K562 (cell line): ENCODE data around the gene ZFYVE1. TPM values are rescaled to one million over a fixed set of nuclear protein-coding genes. Genes with fewer than 3 reads are reported as not detected.
A peak's percentile ranks its signal among the peaks of the same experiment; 100 is the strongest.

Experiments used
- ATAC-seq: fragments of 200-7000 bp; cut with Tn5 transposase; 3 replicates; pipeline ENCODE4 v1.9.1; 2020; ENCODE audit warnings: moderate library complexity
- BruUV-seq: library from RNA; stranded (reverse); fragments of 400-500 nt; replicated peaks from 2 replicates; lab custom pipeline; 2021; lab: Mats Ljungman, UMichigan
- CTCF ChIA-PET: fragments of 300-600 bp; formaldehyde crosslinking; extraction: SDS; loops from one replicate; lab custom pipeline; 2021; ENCODE audit warnings: low intra/inter-chr PET ratio; lab: Yijun Ruan, JAX
- POLR2A ChIA-PET: fragments of 300-600, 350-650 bp; sonication (Branson Sonifier 250); formaldehyde crosslinking; extraction: SDS; loops from one replicate; lab custom pipeline; 2021; ENCODE audit warnings: antibody characterized with exemption, inconsistent platforms; lab: Yijun Ruan, JAX
- DNase-seq, 4 experiments: peaks; one replicate each; pipeline versions ENCODE4 v3.0.0 to v3.0.0-alpha.2; 2011 to 2018; ENCODE audit warnings: low spot score in 3 of 4, mixed read lengths in 3 of 4; ENCODE audit errors: extremely low read depth in 1 of 4
- FAIRE-seq: peaks from 2 replicates; lab custom pipeline; 2011; peaks lifted over from hg19 to GRCh38; lab: Jason Lieb, UNC
- H2AFZ ChIP-seq: 2 replicates; pipeline ENCODE4 v1.6.0; 2011; ENCODE audit warnings: low read depth, low read length, control low read depth, inconsistent platforms
- H3K27ac ChIP-seq: fragments of 200-600 bp; 3 replicates; pipeline ENCODE4 v1.8.0; 2011; ENCODE audit warnings: low read depth, mild to moderate bottlenecking, control low read depth, inconsistent platforms, low read length, moderate library complexity, mixed read lengths; ENCODE audit errors: extremely low read depth
- H3K27me3 ChIP-seq, 2 experiments: fragments of 300-600 bp in 1 of 2; 2 replicates in 1 of 2; 3 replicates in 1 of 2; pipeline versions ENCODE4 v1.6.0 to v1.8.0; 2011; ENCODE audit warnings: inconsistent platforms in 2 of 2, low read length in 2 of 2, mild to moderate bottlenecking in 1 of 2, mixed read lengths in 1 of 2, moderate library complexity in 1 of 2; ENCODE audit not compliant: control insufficient read depth in 2 of 2, insufficient read depth in 2 of 2
- H3K36me3 ChIP-seq: fragments of 300-600 bp; 3 replicates; pipeline ENCODE4 v1.8.0; 2011; ENCODE audit warnings: mild to moderate bottlenecking, low read length, inconsistent platforms; ENCODE audit not compliant: control insufficient read depth, insufficient read depth
- H3K4me1 ChIP-seq, 2 experiments: fragments of 200-600 bp in 1 of 2; replicated peaks in 1 of 2; 2 replicates in 1 of 2; 3 replicates in 1 of 2; pipeline versions ENCODE4 v1.5.1 to v1.8.0; 2011; ENCODE audit warnings: inconsistent platforms in 2 of 2, low read length in 2 of 2, mild to moderate bottlenecking in 1 of 2, mixed read lengths in 1 of 2, moderate library complexity in 1 of 2; ENCODE audit not compliant: control insufficient read depth in 2 of 2, insufficient read depth in 2 of 2
- H3K4me2 ChIP-seq: 2 replicates; pipeline ENCODE4 v1.6.1; 2011; ENCODE audit warnings: low read length, control low read depth, inconsistent platforms, mixed read lengths; ENCODE audit not compliant: insufficient read depth
- H3K4me3 ChIP-seq: fragments of 200-600 bp; sonication (generic), shearing (Covaris generic); 2 replicates; pipeline ENCODE4 v1.5.1; 2016; ENCODE audit warnings: control low read depth, inconsistent platforms
- H3K79me2 ChIP-seq: fragments of 200-600 bp; 3 replicates; pipeline ENCODE4 v1.8.0; 2011; ENCODE audit warnings: low read length, inconsistent platforms; ENCODE audit not compliant: control insufficient read depth, insufficient read depth
- H3K9ac ChIP-seq, 2 experiments: 2 replicates each; pipeline versions ENCODE4 v1.6.0 to v1.6.1; 2011; ENCODE audit warnings: low read depth in 2 of 2, low read length in 2 of 2, control low read depth in 1 of 2, inconsistent platforms in 1 of 2, mild to moderate bottlenecking in 1 of 2, mixed read lengths in 1 of 2; ENCODE audit not compliant: insufficient read depth in 1 of 2
- H3K9me1 ChIP-seq: one replicate; pipeline ENCODE4 v1.6.0; 2011; ENCODE audit warnings: inconsistent platforms, mild to moderate bottlenecking, low read length, moderate library complexity; ENCODE audit not compliant: control insufficient read depth, insufficient read depth
- H3K9me3 ChIP-seq: replicated peaks from 2 replicates; pipeline ENCODE4 v1.5.1; 2011; ENCODE audit warnings: low read depth, low read length, inconsistent platforms; ENCODE audit not compliant: control insufficient read depth, insufficient read depth
- H4K20me1 ChIP-seq: replicated peaks from 2 replicates; pipeline ENCODE4 v1.6.1; 2011; ENCODE audit warnings: low read length, inconsistent platforms, mixed read lengths; ENCODE audit not compliant: control insufficient read depth, insufficient read depth
- CHAMP1 ChIP-seq: fragments of 450-650 bp; IDR thresholded peaks from 2 replicates; pipeline ENCODE4 v1.6.1; 2016; ENCODE audit warnings: mild to moderate bottlenecking
- FOXP1 ChIP-seq: sonication (generic); formaldehyde crosslinking; IDR thresholded peaks from 2 replicates; pipeline ENCODE4 v1.8.0; 2022; ENCODE audit warnings: mild to moderate bottlenecking, missing genetic modification reagents
- MYC ChIP-seq, 2 experiments: fragments of 250-450 bp in 1 of 2; sonication (Bioruptor Pico) in 1 of 2; IDR thresholded peaks; 2 replicates each; pipeline versions ENCODE4 v1.5.1 to v1.6.1; 2012 to 2021; ENCODE audit warnings: low read depth in 2 of 2, borderline replicate concordance in 1 of 2, improper control_type of control experiment in 1 of 2, low read length in 1 of 2, mild to moderate bottlenecking in 1 of 2, moderate library complexity in 1 of 2
- POLR2A ChIP-seq: fragments of 450-650 bp; conservative IDR thresholded peaks from 2 replicates; pipeline ENCODE4 v1.6.1; 2016
- RBM14 ChIP-seq: fragments of 200-400 bp; formaldehyde crosslinking; IDR thresholded peaks from 2 replicates; pipeline ENCODE4 v1.6.1; 2018; ENCODE audit warnings: low read depth, mild to moderate bottlenecking, low read length, moderate library complexity, borderline replicate concordance; ENCODE audit not compliant: insufficient read depth
- WGBS: fragments of 100-300 bp; shearing (Covaris generic); methylation state at CpG from one replicate; pipeline ENCODE4 v1.1.6; 2016; ENCODE audit warnings: low coverage, mixed read lengths; ENCODE audit not compliant: insufficient coverage; ENCODE audit errors: missing lambda C conversion rate; 5-methylcytosine and 5-hydroxymethylcytosine counted together
- in situ Hi-C: fragments of 300-500 bp; cut with MboI; formaldehyde crosslinking; loops from 4 replicates; pipeline ENCODE4 v1.15.0; 2018; ENCODE audit warnings: inconsistent platforms, mixed read lengths
- intact Hi-C: fragments of 100-400 bp; cut with micrococcal nuclease; formaldehyde crosslinking; loops from 2 replicates; pipeline ENCODE4 v1.14.2; 2022
- polyA plus RNA-seq, 8 experiments: library from polyadenylated mRNA; depleted of rRNA in 4 of 8; stranded (reverse) in 5 of 8; unstranded in 3 of 8; fragments of >200 nt; fragmentation: Nextera tagmentation in 2 of 8; fragmentation: Illumina TruSeq in 1 of 8; extraction: Ambion mirVana in 2 of 8; extraction: Trizol in 1 of 8; gene quantifications; 2 replicates each; pipeline versions ENCODE4 v1.2.1 to v1.2.3, GENCODE V29; 2011 to 2014; ENCODE audit warnings: inconsistent platforms in 1 of 8, missing spikeins in 1 of 8
- total RNA-seq, 7 experiments: library from RNA; depleted of rRNA in 6 of 7; stranded (reverse); fragments of >200 nt in 6 of 7; fragmentation: Illumina TruSeq in 2 of 7; extraction: Trizol in 2 of 7; gene quantifications; 2 replicates each; pipeline versions ENCODE4 v1.2.1 to v1.2.3, GENCODE V29; 2011 to 2021; ENCODE audit warnings: low replicate concordance in 1 of 7

The ZFYVE1 gene
- total and polyA plus RNA-seq, 9 of the 15 experiments (the other 6 are each of a cell fraction or from before 2014, with no cell fraction given), result 0.62 to 5.5 (median 3.4) TPM

DNA sequence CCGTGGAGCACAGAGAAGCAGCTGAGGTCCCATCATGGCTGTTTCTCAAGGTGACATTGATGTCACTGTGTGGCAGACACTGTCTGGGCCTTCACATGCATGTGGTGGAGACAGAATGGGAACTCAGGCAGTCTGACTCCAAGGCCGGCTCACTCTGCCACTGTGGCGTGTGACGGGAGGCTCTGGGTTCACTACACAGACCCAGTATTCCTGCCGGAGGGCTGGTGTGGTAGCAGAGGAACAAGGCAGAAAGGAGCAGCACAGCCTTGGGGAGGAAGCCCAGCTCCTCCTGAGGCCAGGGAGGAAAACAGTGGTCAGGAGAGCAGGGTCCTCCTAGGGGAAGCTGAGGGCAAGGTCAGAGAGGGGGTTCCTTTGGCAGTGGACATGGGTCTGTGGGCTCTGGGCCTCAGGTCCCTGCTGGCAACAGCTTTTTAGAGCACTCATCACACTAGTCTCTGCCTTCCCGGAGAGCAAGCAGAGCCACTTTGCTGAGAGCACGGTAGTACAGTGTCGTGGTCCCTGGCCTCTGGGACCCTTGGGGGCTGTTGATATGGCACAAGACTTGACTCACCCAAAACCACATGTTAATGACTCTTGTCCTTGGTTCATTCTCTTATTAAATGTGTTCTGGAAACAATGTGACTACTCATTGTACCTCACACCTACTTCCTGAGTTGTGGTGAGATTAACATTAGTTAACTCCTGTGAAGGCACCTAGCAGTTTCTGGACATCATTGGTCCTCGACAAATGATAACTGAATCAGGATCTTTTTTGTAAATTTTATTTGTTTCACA, 79.3 kb downstream of the ZFYVE1 start:
- DNase-seq (no peak), FAIRE-seq (no peak), ATAC-seq (peak; percentile 18; the same call in 2 of the 3 replicates)
- Histone ChIP-seq H3K27ac (no peak overlapping the region), H3K4me2 (no peak overlapping the region), H4K20me1 (no peaks in the 10 kb centered on the region), H3K9me3 (no peaks in the 10 kb centered on the region), H3K36me3 (peaks cover 76% of the 10 kb centered on the region), H3K9ac (no peak overlapping the region), H3K9me1 (no peaks in the 10 kb centered on the region), H3K79me2 (no peaks in the 10 kb centered on the region), H2AFZ (no peak overlapping the region), H3K27me3 (no peaks in the 10 kb centered on the region), H3K4me3 (no peak overlapping the region), H3K4me1 (no peaks in the 10 kb centered on the region; a peak in 2 of 5 replicates)
- in situ Hi-C loops, result loop anchor here (5.0 kb wide), 1 partner anchor 435 kb away; no protein-coding TSS in a partner anchor
- intact Hi-C loops, result loop anchor here (2.0 kb wide), 1 partner anchor 431 kb away; no protein-coding TSS in a partner anchor
- TF ChIP-seq POLR2A, result 0 out of 2 replicates have a peak, but pooled peaks have one; percentile 29
- TF ChIP-seq FOXP1 (CRISPR knock-in tag), result no peak
- no peak for TF ChIP-seq MYC (IDR thresholded peaks at IDR 0.05; ENCODE audit: low read depth, low read length)
- TF ChIP-seq MYC (CRISPR knock-in tag; IDR thresholded peaks at IDR 0.05; ENCODE audit: borderline replicate concordance, low read depth), result no peak
- no peak for TF ChIP-seq CHAMP1
- no peak for TF ChIP-seq RBM14
- ChIA-PET POLR2A (interaction anchor here (0.7 to 1.0 kb wide), 2 partner anchors 15 to 111 kb away, joined by 3 read pairs; partner anchors contain the start of gene RBM25), CTCF (interaction anchor here (1.0 to 2.0 kb wide), 3 partner anchors 28 to 434 kb away, joined by 3 to 22 read pairs (median 7); no protein-coding TSS in a partner anchor)
- no TSS peak for BruUV-seq
- WGBS, result 87% methylated on average over 7 of the region's 9 CpGs
